ENCODE results near the gene TLR4.

- TF ChIP-seq CTCF (IDR thresholded peaks at IDR 0.05) (no peak), POLR2A (IDR thresholded peaks at IDR 0.05) (no peak), EP300 (IDR thresholded peaks at IDR 0.05) (no peak)
Measured at GRCh38 chr9:117696154-117696553, 8.0 kb upstream of the TLR4 start.

All from tibial nerve (tissue), 4 donors.